ENCODE measurements around the gene RB1. TPM values are rescaled to one million over a fixed set of nuclear protein-coding genes. Genes with fewer than 3 reads are reported as not detected.

The RB1 gene
- total and polyA plus RNA-seq, 3 donors from 2014 or later = 21.9 to 43.0 (median 38.8) TPM

GRCh38 chr13:48492470-48493065 lies 189.0 kb downstream of the RB1 start:
- Histone ChIP-seq H3K9me3 (no peaks in the 10 kb centered on the region), H3K4me1 (no peaks in the 10 kb centered on the region), H3K27me3 (no peaks in the 10 kb centered on the region), H3K27ac (peak overlapping the region; percentile 48 to 81), H3K4me3 (peak overlapping the region in 1 of 2 donors; percentile 27), H3K36me3 (ENCODE audit: low read depth, missing control alignments) (no peaks in the 10 kb centered on the region)
- DNase-seq = peak; percentile 76
- TF ChIP-seq CTCF (IDR thresholded peaks at IDR 0.05) (no peak), POLR2A (IDR thresholded peaks at IDR 0.05) (no peak)
- WGBS, 2 donors = 17 to 24% methylated on average over 16 of the region's 16 CpGs
- intact Hi-C loops (cut with DNase I; ENCODE audit: low total_unique reads) = no loop called here

- no peak for DNase-seq
- H3K4me1 ChIP-seq = no peaks in the 10 kb centered on the region
- H3K27ac ChIP-seq = peak overlapping the region; percentile 48 to 81
- H3K27me3 ChIP-seq = no peaks in the 10 kb centered on the region
- TF ChIP-seq POLR2A (IDR thresholded peaks at IDR 0.05) (no peak), CTCF (IDR thresholded peaks at IDR 0.05) (no peak)
- H3K4me3 ChIP-seq = peak overlapping the region in 1 of 2 donors; percentile 27
- no peaks in the 10 kb centered on the region for H3K36me3 ChIP-seq (ENCODE audit: low read depth, missing control alignments)
- WGBS, 2 donors = 50 to 64% methylated on average over 4 of the region's 4 CpGs
- no peaks in the 10 kb centered on the region for H3K9me3 ChIP-seq
- intact Hi-C loops (cut with DNase I; ENCODE audit: low total_unique reads) = no loop called here
These were observed 189.7 kb downstream of the RB1 start for GRCh38 chr13:48493066-48493765.

DNA sequence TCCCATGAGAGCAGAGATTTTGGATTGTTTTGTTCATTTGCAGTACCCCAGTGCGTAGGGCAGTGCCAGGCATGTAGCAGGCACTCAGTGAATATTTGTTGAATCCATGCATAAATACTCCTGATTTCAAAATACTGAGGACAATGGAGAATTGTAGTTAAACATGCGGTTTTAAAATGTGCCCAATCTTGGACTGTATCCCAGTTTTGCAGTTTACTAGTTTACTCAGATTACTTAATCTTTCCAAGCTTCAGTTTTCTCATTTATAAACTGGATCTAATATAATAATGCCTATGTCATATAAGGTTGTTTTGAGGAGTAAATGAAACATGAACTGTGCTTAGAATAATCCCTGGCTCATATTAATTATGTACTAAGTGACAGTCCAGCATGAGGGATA lies 190.3 kb downstream of the RB1 start:
- Histone ChIP-seq H3K4me1 (no peaks in the 10 kb centered on the region), H3K36me3 (ENCODE audit: low read depth, missing control alignments) (no peaks in the 10 kb centered on the region), H3K27me3 (no peaks in the 10 kb centered on the region), H3K9me3 (no peaks in the 10 kb centered on the region), H3K4me3 (no peak overlapping the region), H3K27ac (no peak overlapping the region)
- DNase-seq = no peak
- intact Hi-C loops (cut with DNase I; ENCODE audit: low total_unique reads) = no loop called here
- WGBS, 2 donors = 55 to 73% methylated on average over 2 of the region's 2 CpGs
- TF ChIP-seq POLR2A (IDR thresholded peaks at IDR 0.05) (no peak), CTCF (IDR thresholded peaks at IDR 0.05) (no peak)

GRCh38 chr13:48494874-48495273 lies 191.3 kb downstream of the RB1 start:
- Histone ChIP-seq H3K4me1 (no peaks in the 10 kb centered on the region), H3K36me3 (ENCODE audit: low read depth, missing control alignments) (no peaks in the 10 kb centered on the region), H3K27ac (no peak overlapping the region), H3K27me3 (no peaks in the 10 kb centered on the region), H3K4me3 (no peak overlapping the region), H3K9me3 (no peaks in the 10 kb centered on the region)
- WGBS, 2 donors = 87 to 91% methylated on average over 1 of the region's 1 CpG
- no peak for TF ChIP-seq CTCF (IDR thresholded peaks at IDR 0.05)
- DNase-seq = no peak
- intact Hi-C loops (cut with DNase I; ENCODE audit: low total_unique reads) = no loop called here
